ENCODE measurements around the gene STKLD1.

GRCh38 chr9:133454943-133455673, 78.9 kb downstream of the STKLD1 start:
- TF ChIP-seq CEBPB (IDR thresholded peaks at IDR 0.05) (no peak), CTCF (IDR thresholded peaks at IDR 0.05) (no peak), SREBF2 (IDR thresholded peaks at IDR 0.05) (no peak)

All from A549 (cell line).